HepG2 (cell line): Measurements from ENCODE around the gene TMEM258. TPM values are rescaled to one million over a fixed set of nuclear protein-coding genes. Genes with fewer than 3 reads are reported as not detected.
A peak's percentile ranks its signal among the peaks of the same experiment; 100 is the strongest.

Experiments used
- JUNB ChIP-seq: sonication (generic); formaldehyde crosslinking; IDR thresholded peaks from 2 replicates; pipeline ENCODE4 v1.8.0; 2022; ENCODE audit warnings: missing genetic modification reagents, mild to moderate bottlenecking, borderline replicate concordance
- KAT8 ChIP-seq: IDR thresholded peaks from 2 replicates; pipeline ENCODE4 v1.6.1; 2016; ENCODE audit warnings: missing genetic modification reagents, missing compliant biosample characterization
- POGK ChIP-seq: sonication (generic); formaldehyde crosslinking; conservative IDR thresholded peaks from 2 replicates; pipeline ENCODE4 v1.8.0; 2022; ENCODE audit warnings: mild to moderate bottlenecking, moderate library complexity, missing genetic modification reagents
- POLR2AphosphoS2 ChIP-seq: IDR thresholded peaks from 2 replicates; pipeline ENCODE4 v1.6.1; 2011; ENCODE audit warnings: low read depth, low read length, improper control_type of control experiment
- PRPF4 ChIP-seq: fragments of 200-400 bp; formaldehyde crosslinking; IDR thresholded peaks from 2 replicates; pipeline ENCODE4 v1.6.1; 2016; ENCODE audit warnings: low read length, low read depth; ENCODE audit not compliant: poor library complexity, severe bottlenecking
- RCOR2 ChIP-seq: IDR thresholded peaks from 2 replicates; pipeline ENCODE4 v1.6.1; 2016; ENCODE audit warnings: missing biosample characterization, missing genetic modification reagents
- ZNF136 ChIP-seq: sonication (generic); formaldehyde crosslinking; IDR thresholded peaks from 2 replicates; pipeline ENCODE4 v1.8.1; 2022; ENCODE audit warnings: low read depth, mild to moderate bottlenecking, moderate library complexity, missing genetic modification reagents
- ZNF235 ChIP-seq: sonication (generic); formaldehyde crosslinking; IDR thresholded peaks from 2 replicates; pipeline ENCODE4 v1.8.1; 2023; ENCODE audit warnings: mild to moderate bottlenecking, missing genetic modification reagents, borderline replicate concordance
- ZNF264 ChIP-seq: sonication (generic); formaldehyde crosslinking; IDR thresholded peaks from 2 replicates; pipeline ENCODE4 v1.4.0; 2020; ENCODE audit warnings: missing genetic modification reagents
- ZNF598 ChIP-seq: sonication (generic); formaldehyde crosslinking; IDR thresholded peaks from 2 replicates; pipeline ENCODE4 v1.5.1; 2020; ENCODE audit warnings: mild to moderate bottlenecking, missing genetic modification reagents, borderline replicate concordance
- ZNF614 ChIP-seq: IDR thresholded peaks from 2 replicates; pipeline ENCODE4 v1.6.1; 2018; ENCODE audit warnings: missing biosample characterization, missing genetic modification reagents, inconsistent platforms, borderline replicate concordance
- ZNF678 ChIP-seq: sonication (generic); formaldehyde crosslinking; IDR thresholded peaks from 2 replicates; pipeline ENCODE4 v1.4.0; 2020; ENCODE audit warnings: mild to moderate bottlenecking, missing genetic modification reagents
- ZNF703 ChIP-seq: sonication (generic); formaldehyde crosslinking; IDR thresholded peaks from 2 replicates; pipeline ENCODE4 v1.5.1; 2020; ENCODE audit warnings: missing genetic modification reagents, mild to moderate bottlenecking, moderate library complexity, borderline replicate concordance
- ZNF761 ChIP-seq: sonication (generic); formaldehyde crosslinking; conservative IDR thresholded peaks from 2 replicates; pipeline ENCODE4 v1.4.0; 2020; ENCODE audit warnings: mild to moderate bottlenecking, missing genetic modification reagents
- ZNF781 ChIP-seq: sonication (generic); formaldehyde crosslinking; IDR thresholded peaks from 2 replicates; pipeline ENCODE4 v1.5.1; 2020; ENCODE audit warnings: borderline replicate concordance, mild to moderate bottlenecking, missing genetic modification reagents; ENCODE audit errors: not compliant biosample characterization
- polyA plus RNA-seq, 8 experiments: library from polyadenylated mRNA; depleted of rRNA in 3 of 8; stranded (reverse) in 7 of 8; unstranded in 1 of 8; fragments of >200 nt; fragmentation: Illumina TruSeq in 4 of 8; extraction: Trizol in 4 of 8; gene quantifications; 2 replicates each; pipeline versions ENCODE4 v1.2.1 to v1.2.3, GENCODE V29; 2011 to 2016; ENCODE audit warnings: low read depth in 4 of 8, missing spikeins in 1 of 8, mixed read lengths in 1 of 8; ENCODE audit not compliant: insufficient read depth in 1 of 8
- total RNA-seq, 5 experiments: library from RNA; depleted of rRNA; stranded (reverse); fragments of >200 nt; fragmentation: Illumina TruSeq; extraction: Trizol; gene quantifications; 2 replicates each; pipeline ENCODE4 v1.2.3, GENCODE V29; 2016; ENCODE audit warnings: low read depth in 1 of 5
- TF ChIP-seq, protein P1 (sequence below): sonication (generic); formaldehyde crosslinking; IDR thresholded peaks from 2 replicates; pipeline ENCODE4 v1.4.0; 2020; ENCODE audit warnings: mild to moderate bottlenecking, missing genetic modification reagents
- TF ChIP-seq, protein P2 (sequence below): sonication (generic); formaldehyde crosslinking; conservative IDR thresholded peaks from 2 replicates; pipeline ENCODE4 v1.4.0; 2020; ENCODE audit warnings: mild to moderate bottlenecking, missing genetic modification reagents, moderate library complexity
- TF ChIP-seq, protein P3 (sequence below): sonication (generic); formaldehyde crosslinking; IDR thresholded peaks from 2 replicates; pipeline ENCODE4 v1.4.0; 2020; ENCODE audit warnings: missing genetic modification reagents, borderline replicate concordance

Gene TMEM258
- total and polyA plus RNA-seq, 2 of the 13 experiments (the other 11 are each of a cell fraction or from before 2014, with no cell fraction given): 175 to 424 TPM

- TF ChIP-seq ZNF614 (CRISPR knock-in tag) (0 out of 2 replicates have a peak, but pooled peaks have one; percentile 57), POGK (peak; percentile 59; the same call in 1 of the 2 replicates), ZNF136 (CRISPR knock-in tag) (peak; percentile 60; the same call in 1 of the 2 replicates), ZNF703 (CRISPR knock-in tag) (no peak), POLR2AphosphoS2 (no peak), RCOR2 (CRISPR knock-in tag) (peak; percentile 72; the same call in 1 of the 2 replicates), ZNF235 (peak; percentile 10; the same call in 1 of the 2 replicates), JUNB (CRISPR knock-in tag) (no peak), ZNF761 (CRISPR knock-in tag) (0 out of 2 replicates have a peak, but pooled peaks have one; percentile 33), KAT8 (peak; percentile 39; the same call in 1 of the 2 replicates), ZNF264 (CRISPR knock-in tag) (no peak; the same call in 1 of the 2 replicates), ZNF678 (peak; percentile 63; the same call in 1 of the 2 replicates), ZNF598 (CRISPR knock-in tag) (no peak), ZNF781 (CRISPR knock-in tag) (peak; percentile 41), PRPF4 (no peak)
- TF ChIP-seq, protein P1, sequence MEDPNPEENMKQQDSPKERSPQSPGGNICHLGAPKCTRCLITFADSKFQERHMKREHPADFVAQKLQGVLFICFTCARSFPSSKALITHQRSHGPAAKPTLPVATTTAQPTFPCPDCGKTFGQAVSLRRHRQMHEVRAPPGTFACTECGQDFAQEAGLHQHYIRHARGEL: 0 out of 2 replicates have a peak, but pooled peaks have one; percentile 37
- TF ChIP-seq, protein P2, sequence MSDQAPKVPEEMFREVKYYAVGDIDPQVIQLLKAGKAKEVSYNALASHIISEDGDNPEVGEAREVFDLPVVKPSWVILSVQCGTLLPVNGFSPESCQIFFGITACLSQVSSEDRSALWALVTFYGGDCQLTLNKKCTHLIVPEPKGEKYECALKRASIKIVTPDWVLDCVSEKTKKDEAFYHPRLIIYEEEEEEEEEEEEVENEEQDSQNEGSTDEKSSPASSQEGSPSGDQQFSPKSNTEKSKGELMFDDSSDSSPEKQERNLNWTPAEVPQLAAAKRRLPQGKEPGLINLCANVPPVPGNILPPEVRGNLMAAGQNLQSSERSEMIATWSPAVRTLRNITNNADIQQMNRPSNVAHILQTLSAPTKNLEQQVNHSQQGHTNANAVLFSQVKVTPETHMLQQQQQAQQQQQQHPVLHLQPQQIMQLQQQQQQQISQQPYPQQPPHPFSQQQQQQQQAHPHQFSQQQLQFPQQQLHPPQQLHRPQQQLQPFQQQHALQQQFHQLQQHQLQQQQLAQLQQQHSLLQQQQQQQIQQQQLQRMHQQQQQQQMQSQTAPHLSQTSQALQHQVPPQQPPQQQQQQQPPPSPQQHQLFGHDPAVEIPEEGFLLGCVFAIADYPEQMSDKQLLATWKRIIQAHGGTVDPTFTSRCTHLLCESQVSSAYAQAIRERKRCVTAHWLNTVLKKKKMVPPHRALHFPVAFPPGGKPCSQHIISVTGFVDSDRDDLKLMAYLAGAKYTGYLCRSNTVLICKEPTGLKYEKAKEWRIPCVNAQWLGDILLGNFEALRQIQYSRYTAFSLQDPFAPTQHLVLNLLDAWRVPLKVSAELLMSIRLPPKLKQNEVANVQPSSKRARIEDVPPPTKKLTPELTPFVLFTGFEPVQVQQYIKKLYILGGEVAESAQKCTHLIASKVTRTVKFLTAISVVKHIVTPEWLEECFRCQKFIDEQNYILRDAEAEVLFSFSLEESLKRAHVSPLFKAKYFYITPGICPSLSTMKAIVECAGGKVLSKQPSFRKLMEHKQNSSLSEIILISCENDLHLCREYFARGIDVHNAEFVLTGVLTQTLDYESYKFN (CRISPR knock-in tag): peak; percentile 98
- TF ChIP-seq, protein P3, sequence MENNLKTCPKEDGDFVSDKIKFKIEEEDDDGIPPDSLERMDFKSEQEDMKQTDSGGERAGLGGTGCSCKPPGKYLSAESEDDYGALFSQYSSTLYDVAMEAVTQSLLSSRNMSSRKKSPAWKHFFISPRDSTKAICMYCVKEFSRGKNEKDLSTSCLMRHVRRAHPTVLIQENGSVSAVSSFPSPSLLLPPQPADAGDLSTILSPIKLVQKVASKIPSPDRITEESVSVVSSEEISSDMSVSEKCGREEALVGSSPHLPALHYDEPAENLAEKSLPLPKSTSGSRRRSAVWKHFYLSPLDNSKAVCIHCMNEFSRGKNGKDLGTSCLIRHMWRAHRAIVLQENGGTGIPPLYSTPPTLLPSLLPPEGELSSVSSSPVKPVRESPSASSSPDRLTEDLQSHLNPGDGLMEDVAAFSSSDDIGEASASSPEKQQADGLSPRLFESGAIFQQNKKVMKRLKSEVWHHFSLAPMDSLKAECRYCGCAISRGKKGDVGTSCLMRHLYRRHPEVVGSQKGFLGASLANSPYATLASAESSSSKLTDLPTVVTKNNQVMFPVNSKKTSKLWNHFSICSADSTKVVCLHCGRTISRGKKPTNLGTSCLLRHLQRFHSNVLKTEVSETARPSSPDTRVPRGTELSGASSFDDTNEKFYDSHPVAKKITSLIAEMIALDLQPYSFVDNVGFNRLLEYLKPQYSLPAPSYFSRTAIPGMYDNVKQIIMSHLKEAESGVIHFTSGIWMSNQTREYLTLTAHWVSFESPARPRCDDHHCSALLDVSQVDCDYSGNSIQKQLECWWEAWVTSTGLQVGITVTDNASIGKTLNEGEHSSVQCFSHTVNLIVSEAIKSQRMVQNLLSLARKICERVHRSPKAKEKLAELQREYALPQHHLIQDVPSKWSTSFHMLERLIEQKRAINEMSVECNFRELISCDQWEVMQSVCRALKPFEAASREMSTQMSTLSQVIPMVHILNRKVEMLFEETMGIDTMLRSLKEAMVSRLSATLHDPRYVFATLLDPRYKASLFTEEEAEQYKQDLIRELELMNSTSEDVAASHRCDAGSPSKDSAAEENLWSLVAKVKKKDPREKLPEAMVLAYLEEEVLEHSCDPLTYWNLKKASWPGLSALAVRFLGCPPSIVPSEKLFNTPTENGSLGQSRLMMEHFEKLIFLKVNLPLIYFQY (CRISPR knock-in tag): peak; percentile 74; the same call in 1 of the 2 replicates
Observed at GRCh38 chr11:61769169-61769920, 23.1 kb downstream of the TMEM258 start (continued).
